Activated B cell treated with CpG ODN at 0.5 μM for 24 hours (primary cell): ENCODE results near the gene SGK1. TPM values are rescaled to one million over a fixed set of nuclear protein-coding genes. Genes with fewer than 3 reads are reported as not detected.
A peak's percentile ranks its signal among the peaks of the same experiment; 100 is the strongest.
"Not testable (repeated sequence)": the region's sequence is repeated elsewhere in the genome, so short reads cannot be mapped to it uniquely, and the experiment has no call there.

Source experiments
- ATAC-seq: fragments of 200-7000 bp; cut with Tn5 transposase; one replicate; pipeline ENCODE4 v1.10.0; 2021; ENCODE audit warnings: low read depth, mild to moderate bottlenecking, moderate library complexity
- CTCF ChIA-PET: fragments of 350-600 bp; sonication (Branson Sonifier 250); formaldehyde crosslinking; loops from one replicate; lab custom pipeline; 2021; ENCODE audit warnings: antibody characterized with exemption; lab: Charles Lee
- POLR2A ChIA-PET: fragments of 350-600 bp; sonication (Branson Sonifier 250); formaldehyde crosslinking; loops from one replicate; lab custom pipeline; 2021; ENCODE audit warnings: antibody characterized with exemption; lab: Charles Lee
- DNase-seq: peaks from one replicate; pipeline ENCODE4 v3.0.0; 2022
- H3K27ac Mint-ChIP-seq: one replicate; pipeline ENCODE4 v1.8.0; 2020; ENCODE audit warnings: mixed read lengths
- H3K27me3 Mint-ChIP-seq: one replicate; pipeline ENCODE4 v1.8.0; 2021; ENCODE audit warnings: mixed read lengths
- H3K36me3 Mint-ChIP-seq: one replicate; pipeline ENCODE4 v1.8.0; 2021; ENCODE audit warnings: low read depth, mixed read lengths
- H3K4me1 Mint-ChIP-seq: one replicate; pipeline ENCODE4 v1.8.0; 2021; ENCODE audit warnings: mixed read lengths
- H3K4me3 Mint-ChIP-seq: one replicate; pipeline ENCODE4 v1.8.0; 2020; ENCODE audit warnings: mild to moderate bottlenecking, mixed read lengths
- H3K9me3 Mint-ChIP-seq: one replicate; pipeline ENCODE4 v1.8.0; 2020; ENCODE audit warnings: mixed read lengths
- intact Hi-C: fragments of 100-400 bp; cut with micrococcal nuclease; formaldehyde crosslinking; loops from one replicate; pipeline ENCODE4 v1.15.1; 2024
- total RNA-seq: library from RNA; stranded (reverse); gene quantifications from 2 replicates; pipeline ENCODE4 v1.2.3, GENCODE V29; 2022
- TF ChIP-seq, protein P1 (sequence below): fragments of 200-600 bp; IDR thresholded peaks from one replicate; pipeline ENCODE4 v1.8.0; 2022; ENCODE audit warnings: antibody characterized with exemption, mild to moderate bottlenecking

SGK1 gene
- total RNA-seq, 1 donor from 2014 or later, result 36.2 TPM

DNA sequence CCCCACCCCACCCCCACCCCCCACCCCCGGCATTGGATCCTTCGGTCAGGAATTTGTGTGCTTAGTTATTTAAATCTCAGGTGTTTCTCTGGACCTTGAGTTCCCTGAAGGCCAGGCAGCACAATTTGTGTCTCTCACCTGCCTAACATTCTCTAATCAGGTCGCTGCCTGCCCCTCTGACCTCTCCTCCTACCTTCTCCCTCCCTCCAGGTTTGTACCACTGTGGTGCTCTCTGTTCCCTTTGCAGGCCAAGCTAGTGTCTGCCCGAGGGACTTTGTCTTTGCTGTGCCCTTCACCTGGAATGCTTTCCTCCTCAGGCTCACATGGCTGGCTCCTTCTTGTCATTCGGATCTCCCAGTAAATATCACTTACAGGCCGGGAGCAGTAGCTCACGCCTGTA, 134.1 kb downstream of the SGK1 start:
- Mint-ChIP-seq H3K9me3 (no peaks in the 10 kb centered on the region), H3K36me3 (no peaks in the 10 kb centered on the region), H3K4me1 (peaks cover 2% of the 10 kb centered on the region), H3K27ac (no peak overlapping the region), H3K4me3 (no peak overlapping the region), H3K27me3 (no peaks in the 10 kb centered on the region)
- no peak for DNase-seq
- ATAC-seq, result no peak
- ChIA-PET CTCF (interaction anchor here (0.6 to 1.1 kb wide), 2 partner anchors 12 to 457 kb away, joined by 3 read pairs; no protein-coding TSS in a partner anchor), POLR2A (interaction anchor here (0.9 kb wide), 1 partner anchor 15 kb away, joined by 6 read pairs; no protein-coding TSS in a partner anchor)
- TF ChIP-seq, protein P1, sequence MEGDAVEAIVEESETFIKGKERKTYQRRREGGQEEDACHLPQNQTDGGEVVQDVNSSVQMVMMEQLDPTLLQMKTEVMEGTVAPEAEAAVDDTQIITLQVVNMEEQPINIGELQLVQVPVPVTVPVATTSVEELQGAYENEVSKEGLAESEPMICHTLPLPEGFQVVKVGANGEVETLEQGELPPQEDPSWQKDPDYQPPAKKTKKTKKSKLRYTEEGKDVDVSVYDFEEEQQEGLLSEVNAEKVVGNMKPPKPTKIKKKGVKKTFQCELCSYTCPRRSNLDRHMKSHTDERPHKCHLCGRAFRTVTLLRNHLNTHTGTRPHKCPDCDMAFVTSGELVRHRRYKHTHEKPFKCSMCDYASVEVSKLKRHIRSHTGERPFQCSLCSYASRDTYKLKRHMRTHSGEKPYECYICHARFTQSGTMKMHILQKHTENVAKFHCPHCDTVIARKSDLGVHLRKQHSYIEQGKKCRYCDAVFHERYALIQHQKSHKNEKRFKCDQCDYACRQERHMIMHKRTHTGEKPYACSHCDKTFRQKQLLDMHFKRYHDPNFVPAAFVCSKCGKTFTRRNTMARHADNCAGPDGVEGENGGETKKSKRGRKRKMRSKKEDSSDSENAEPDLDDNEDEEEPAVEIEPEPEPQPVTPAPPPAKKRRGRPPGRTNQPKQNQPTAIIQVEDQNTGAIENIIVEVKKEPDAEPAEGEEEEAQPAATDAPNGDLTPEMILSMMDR, result no peak
- intact Hi-C loops, result no loop called here

DNA sequence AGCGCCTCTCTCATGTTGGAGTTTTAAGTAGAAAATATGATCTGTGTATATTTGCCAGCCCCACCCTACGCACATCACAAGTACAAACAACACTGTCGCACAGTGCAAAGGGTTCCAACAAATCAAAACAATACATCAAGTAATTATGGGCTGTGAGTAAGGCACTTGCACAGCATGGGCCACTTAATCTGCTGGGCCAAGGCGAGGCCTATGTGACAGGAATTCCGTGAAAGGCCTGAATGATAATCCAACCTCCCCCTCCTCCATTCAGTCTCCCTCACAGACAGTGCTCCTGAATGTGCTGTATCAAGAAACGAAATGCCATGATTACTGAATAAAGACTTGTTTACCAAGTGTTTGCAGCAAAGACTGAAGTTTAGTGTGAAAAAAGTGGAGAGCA, 135.4 kb downstream of the SGK1 start:
- TF ChIP-seq, protein P1, result no peak
- POLR2A ChIA-PET, result no interaction called here
- peaks cover 14% of the 10 kb centered on the region for H3K4me1 Mint-ChIP-seq
- CTCF ChIA-PET, result no interaction called here
- no peaks in the 10 kb centered on the region for H3K9me3 Mint-ChIP-seq
- DNase-seq (no peak), ATAC-seq (no peak)
- intact Hi-C loops, result no loop called here
- H3K4me3 Mint-ChIP-seq, result no peak overlapping the region
- no peak overlapping the region for H3K27ac Mint-ChIP-seq
- H3K36me3 Mint-ChIP-seq, result no peaks in the 10 kb centered on the region
- no peaks in the 10 kb centered on the region for H3K27me3 Mint-ChIP-seq

DNA sequence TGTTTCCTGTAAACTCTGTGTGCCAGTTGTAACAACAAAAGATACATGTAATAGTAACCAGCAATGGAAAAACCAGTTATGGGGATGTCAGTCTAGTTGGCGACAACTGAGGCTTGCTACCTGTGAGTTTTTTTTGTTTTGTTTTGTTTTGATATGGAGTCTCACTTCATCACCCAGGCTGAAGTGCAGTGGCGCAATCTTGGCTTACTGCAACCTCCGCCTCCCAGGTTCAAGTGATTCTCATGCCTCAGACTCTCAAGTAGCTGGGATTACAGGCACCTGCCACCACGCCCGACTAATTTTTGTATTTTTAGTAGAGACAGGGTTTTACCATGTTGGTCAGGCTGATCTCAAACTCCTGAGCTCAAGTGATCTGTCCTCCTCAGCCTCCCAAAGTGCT, 136.2 kb downstream of the SGK1 start:
- H3K9me3 Mint-ChIP-seq, ATAC-seq, intact Hi-C loops, CTCF ChIA-PET, H3K36me3 Mint-ChIP-seq, H3K4me3 Mint-ChIP-seq, H3K27me3 Mint-ChIP-seq, DNase-seq, POLR2A ChIA-PET, H3K27ac Mint-ChIP-seq: not testable (repeated sequence)
- peaks cover 20% of the 10 kb centered on the region for H3K4me1 Mint-ChIP-seq

DNA sequence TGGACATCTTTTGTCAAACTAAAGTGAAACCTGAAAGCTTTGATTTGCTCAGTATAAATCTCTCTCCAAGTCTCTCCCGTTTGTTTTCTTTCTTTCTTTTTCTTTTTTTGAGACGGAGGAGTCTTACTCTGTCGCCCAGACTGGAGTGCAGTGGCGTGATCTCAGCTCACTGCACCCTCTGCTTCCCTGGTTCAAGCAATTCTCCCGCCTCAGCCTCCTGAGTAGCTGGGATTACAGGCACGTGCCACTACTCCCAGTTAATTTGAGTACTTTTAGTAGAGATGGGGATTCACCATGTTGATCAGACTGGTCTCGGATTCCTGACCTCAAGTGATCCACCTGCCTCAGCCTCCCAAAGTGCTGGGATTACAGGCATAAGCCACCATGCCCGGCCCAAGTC, 136.7 kb downstream of the SGK1 start:
- ATAC-seq, intact Hi-C loops, DNase-seq, H3K9me3 Mint-ChIP-seq, H3K36me3 Mint-ChIP-seq, H3K27ac Mint-ChIP-seq, H3K27me3 Mint-ChIP-seq, H3K4me3 Mint-ChIP-seq, POLR2A ChIA-PET: not testable (repeated sequence)
- peaks cover 22% of the 10 kb centered on the region for H3K4me1 Mint-ChIP-seq
- CTCF ChIA-PET, result interaction anchor here (5.8 kb wide), 1 partner anchor 460 kb away, joined by 88 read pairs; no protein-coding TSS in a partner anchor

DNA sequence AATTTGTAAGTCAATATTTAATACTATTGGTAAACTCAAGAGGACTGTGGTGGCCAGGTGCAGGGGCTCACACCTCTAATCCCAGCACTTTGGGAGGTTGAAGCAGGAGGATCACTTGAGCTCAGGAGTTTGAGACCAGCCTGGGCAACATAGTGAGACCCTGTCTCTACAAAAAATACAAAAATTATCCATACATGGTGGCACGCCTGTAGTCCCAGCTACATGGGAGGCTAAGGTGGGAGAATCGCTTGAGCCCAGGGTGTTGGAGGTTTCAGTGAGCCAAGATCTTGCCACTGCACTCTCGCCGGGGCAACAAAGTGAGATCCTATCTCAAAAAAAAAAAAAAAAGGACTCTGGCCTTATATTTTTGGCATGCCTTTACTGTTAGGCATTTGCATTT, 137.4 kb downstream of the SGK1 start:
- H3K36me3 Mint-ChIP-seq, H3K9me3 Mint-ChIP-seq, H3K4me3 Mint-ChIP-seq, intact Hi-C loops, POLR2A ChIA-PET, ATAC-seq, H3K27me3 Mint-ChIP-seq, H3K27ac Mint-ChIP-seq, DNase-seq: not testable (repeated sequence)
- CTCF ChIA-PET, result interaction anchor here (5.8 kb wide), 1 partner anchor 460 kb away, joined by 88 read pairs; no protein-coding TSS in a partner anchor
- peaks cover 29% of the 10 kb centered on the region for H3K4me1 Mint-ChIP-seq

DNA sequence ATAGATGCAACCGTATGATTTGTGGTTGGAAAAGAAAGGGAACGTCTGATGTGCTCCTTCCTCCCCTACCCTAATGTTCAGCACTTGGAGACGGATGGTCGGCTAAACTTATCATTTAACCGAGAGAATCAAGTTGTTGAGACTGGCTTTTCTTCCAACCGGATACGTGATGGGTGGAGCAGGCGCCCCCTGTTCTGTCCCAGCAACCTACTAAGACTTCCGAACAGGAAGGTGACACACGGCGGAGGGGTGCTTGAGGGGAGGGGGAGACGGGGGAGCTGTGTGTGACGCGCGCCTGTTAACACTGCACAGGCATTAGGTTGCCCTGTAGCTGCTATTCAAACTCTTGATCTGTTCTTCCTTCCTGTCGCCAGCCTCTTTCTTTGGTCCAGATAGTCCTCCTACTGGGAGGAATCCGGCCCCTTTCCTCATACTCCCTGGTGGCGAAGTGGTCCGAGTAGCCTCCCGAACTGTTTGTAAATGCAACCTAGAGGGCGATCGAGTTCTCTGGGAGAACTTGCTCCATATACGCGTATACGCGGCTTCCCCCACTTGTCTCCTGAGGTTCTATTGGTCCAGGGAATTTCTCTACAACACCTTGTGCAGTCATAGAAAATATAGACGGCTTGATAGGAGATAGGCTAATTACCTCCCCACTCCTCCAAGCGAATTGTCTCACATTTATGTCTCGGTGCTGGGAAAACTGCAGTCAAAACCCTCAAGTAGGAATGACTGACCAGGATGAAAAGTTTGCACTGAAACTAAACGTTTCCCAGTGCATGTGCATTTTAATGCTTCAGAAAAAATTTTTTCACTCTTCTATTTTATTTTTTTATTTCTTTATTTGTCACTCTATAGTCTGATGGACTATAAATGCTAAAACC, 139.5 kb downstream of the SGK1 start:
- TF ChIP-seq, protein P1, result no peak
- peak overlapping the region; percentile 93 for H3K4me3 Mint-ChIP-seq
- no peaks in the 10 kb centered on the region for H3K27me3 Mint-ChIP-seq
- ATAC-seq, result peak; percentile 33
- intact Hi-C loops, result loop anchor here (1.0 to 10.0 kb wide), 11 partner anchors 39 to 1316 kb away; partner anchors contain the start of genes AHI1 and MYB
- H3K9me3 Mint-ChIP-seq, result no peaks in the 10 kb centered on the region
- ChIA-PET POLR2A (interaction anchor here (0.5 to 3.2 kb wide), 14 partner anchors 21 to 1380 kb away, joined by 3 to 18 read pairs (median 4); no protein-coding TSS in a partner anchor), CTCF (interaction anchor here (0.8 to 5.8 kb wide), 26 partner anchors 8 to 644 kb away, joined by 3 to 88 read pairs (median 4); no protein-coding TSS in a partner anchor)
- peaks cover 6% of the 10 kb centered on the region for H3K36me3 Mint-ChIP-seq
- H3K4me1 Mint-ChIP-seq, result peaks cover 38% of the 10 kb centered on the region
- peak; percentile 38 for DNase-seq
- peak overlapping the region; percentile 85 for H3K27ac Mint-ChIP-seq
